Upper lobe of left lung (tissue), 4 donors: ENCODE measurements around the gene NBL1.

Experiments used
- CTCF ChIP-seq, 6 experiments: fragments of 450-650 bp in 4 of 6; fragments of 200-600 bp in 2 of 6; sonication (generic) in 2 of 6; IDR thresholded peaks; one replicate each; pipeline ENCODE4 v1.5.1; 2016 to 2019; ENCODE audit warnings: antibody characterized with exemption in 6 of 6
- EP300 ChIP-seq, 4 donors: sonication (generic); formaldehyde crosslinking; IDR thresholded peaks; one replicate each; pipeline ENCODE4 v1.5.1; 2017; ENCODE audit warnings: antibody characterized with exemption in 4 of 4, control low read depth in 2 of 4
- POLR2A ChIP-seq, 4 donors: fragments of 450-650 bp; IDR thresholded peaks; one replicate each; pipeline ENCODE4 v1.5.1; 2016 to 2017; ENCODE audit warnings: antibody characterized with exemption in 4 of 4, mild to moderate bottlenecking in 2 of 4
- POLR2AphosphoS5 ChIP-seq, 2 donors: sonication (generic); formaldehyde crosslinking; IDR thresholded peaks; one replicate each; pipeline ENCODE4 v1.5.1; 2017; ENCODE audit warnings: antibody characterized with exemption in 2 of 2

DNA sequence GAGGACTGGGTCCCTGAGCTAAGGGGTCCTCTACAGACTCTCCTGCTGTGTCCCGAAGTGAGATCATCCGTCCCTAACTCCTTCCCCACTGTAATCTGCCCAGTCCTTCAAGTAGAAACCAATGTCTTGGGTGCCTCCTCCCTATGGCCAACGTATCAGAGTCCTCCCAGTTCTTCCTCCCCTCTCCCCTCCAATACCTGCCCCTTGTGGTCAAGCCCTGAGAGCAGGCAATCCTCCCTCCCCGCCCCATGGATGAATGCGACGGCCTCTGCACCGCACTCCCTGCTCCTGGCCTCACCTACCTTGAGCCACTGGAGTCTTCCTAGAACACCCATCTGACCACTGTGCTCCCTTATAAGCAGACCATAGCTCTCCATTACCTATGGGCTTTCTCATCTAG, 51.7 kb downstream of the NBL1 start:
- TF ChIP-seq CTCF (IDR thresholded peaks at IDR 0.05) (no peak), EP300 (IDR thresholded peaks at IDR 0.05) (no peak), POLR2AphosphoS5 (IDR thresholded peaks at IDR 0.05) (no peak), POLR2A (IDR thresholded peaks at IDR 0.05) (no peak)
